GM12874 (cell line): Measurements from ENCODE around the gene PCSK2.

Experiments used
- CTCF ChIP-seq: IDR thresholded peaks from 2 replicates; pipeline ENCODE4 v1.5.1; 2011; ENCODE audit warnings: low read depth, mild to moderate bottlenecking, control low read depth, low read length, moderate library complexity; ENCODE audit not compliant: insufficient read depth

The PCSK2 gene, protein sequence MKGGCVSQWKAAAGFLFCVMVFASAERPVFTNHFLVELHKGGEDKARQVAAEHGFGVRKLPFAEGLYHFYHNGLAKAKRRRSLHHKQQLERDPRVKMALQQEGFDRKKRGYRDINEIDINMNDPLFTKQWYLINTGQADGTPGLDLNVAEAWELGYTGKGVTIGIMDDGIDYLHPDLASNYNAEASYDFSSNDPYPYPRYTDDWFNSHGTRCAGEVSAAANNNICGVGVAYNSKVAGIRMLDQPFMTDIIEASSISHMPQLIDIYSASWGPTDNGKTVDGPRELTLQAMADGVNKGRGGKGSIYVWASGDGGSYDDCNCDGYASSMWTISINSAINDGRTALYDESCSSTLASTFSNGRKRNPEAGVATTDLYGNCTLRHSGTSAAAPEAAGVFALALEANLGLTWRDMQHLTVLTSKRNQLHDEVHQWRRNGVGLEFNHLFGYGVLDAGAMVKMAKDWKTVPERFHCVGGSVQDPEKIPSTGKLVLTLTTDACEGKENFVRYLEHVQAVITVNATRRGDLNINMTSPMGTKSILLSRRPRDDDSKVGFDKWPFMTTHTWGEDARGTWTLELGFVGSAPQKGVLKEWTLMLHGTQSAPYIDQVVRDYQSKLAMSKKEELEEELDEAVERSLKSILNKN

DNA sequence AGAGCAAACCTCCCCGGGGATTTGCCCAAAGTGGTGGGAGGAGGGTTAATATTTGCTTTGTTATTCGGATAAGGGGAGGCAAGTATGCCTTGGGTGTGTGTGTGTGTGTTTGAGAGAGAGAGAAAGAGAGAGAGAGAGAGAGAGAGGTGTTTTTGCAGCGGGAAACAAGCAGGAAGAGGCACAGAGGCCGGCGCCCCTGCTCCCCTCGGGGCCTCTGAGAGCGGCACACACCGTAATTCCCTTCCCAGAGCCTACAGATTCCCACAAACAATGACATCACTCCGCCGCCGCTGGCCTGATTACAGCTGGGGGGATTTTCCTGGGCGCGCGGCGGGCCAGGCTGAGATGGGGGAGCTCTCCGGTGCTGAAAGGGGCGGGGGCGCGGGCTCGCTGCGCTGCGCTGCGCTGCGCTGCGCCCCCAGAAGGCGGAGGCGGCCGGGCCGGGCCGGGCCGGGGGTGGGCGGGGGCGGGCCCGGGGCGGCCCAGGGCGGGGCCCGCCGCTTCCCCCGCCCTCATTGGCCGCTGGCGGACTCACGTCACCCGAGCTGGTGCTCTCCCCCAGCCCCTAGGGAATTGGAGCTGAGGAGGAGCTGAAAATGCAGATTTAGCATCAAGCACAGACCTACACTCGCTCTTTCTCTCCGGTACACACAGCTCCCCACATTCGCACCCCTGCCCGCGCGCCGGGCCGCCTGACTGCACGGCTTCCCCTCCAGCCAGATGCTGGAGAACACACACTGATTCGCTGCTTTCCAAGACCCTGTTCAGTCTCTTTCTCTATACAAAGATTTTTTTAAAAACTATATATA lies at the start of gene PCSK2:
Gene PCSK2, plus strand, starts transcription at position 631 of the 809 bp plus-strand sequence. CDS start 266 bp downstream, outside the sequence.
- no peak for TF ChIP-seq CTCF

DNA sequence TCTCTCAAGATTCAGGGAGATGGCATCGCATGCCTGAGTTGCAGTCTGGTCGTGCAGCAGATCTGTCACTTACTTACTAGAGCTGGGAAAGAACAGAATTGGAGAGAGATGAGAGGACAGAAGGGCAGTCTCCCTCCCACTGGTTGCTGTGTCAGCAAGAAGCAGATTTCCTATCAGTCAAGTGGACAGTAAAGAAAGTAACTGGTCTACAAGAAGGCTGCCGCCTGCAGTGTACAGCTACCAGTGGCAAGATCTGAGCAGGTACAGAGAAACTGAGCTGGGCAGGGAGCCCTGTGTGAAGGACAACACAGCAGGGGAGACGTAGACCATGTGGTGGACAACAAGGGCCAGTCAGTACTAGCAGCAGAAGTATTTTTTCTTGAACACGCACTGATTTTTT lies 49.5 kb upstream of the PCSK2 start:
- no peak for TF ChIP-seq CTCF

- no peak for TF ChIP-seq CTCF
Observed at GRCh38 chr20:17179840-17180239, 47.0 kb upstream of the PCSK2 start.

GRCh38 chr20:17189976-17190695 lies 36.7 kb upstream of the PCSK2 start:
- no peak for TF ChIP-seq CTCF

DNA sequence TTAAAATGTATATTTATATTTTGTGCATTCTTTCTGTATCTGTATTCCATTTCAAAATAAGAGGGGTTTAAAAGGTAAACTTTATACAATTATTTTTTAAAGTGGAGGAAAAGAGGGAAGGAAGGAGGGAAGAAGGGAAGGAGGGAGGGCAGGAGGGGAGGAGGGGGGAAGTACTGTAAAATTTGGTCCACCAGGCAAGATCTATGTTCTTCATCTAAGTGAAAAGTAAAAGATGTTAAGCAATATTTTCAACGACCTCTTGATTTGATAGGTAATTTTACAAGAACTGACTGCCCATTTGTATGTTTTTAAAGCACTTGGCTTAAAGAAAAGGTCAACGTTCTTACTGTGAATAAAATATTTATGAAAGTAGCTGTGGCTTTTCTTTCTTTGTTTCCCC lies 29.8 kb upstream of the PCSK2 start:
- TF ChIP-seq CTCF = no peak

GRCh38 chr20:17202030-17202429 lies 24.8 kb upstream of the PCSK2 start:
- TF ChIP-seq CTCF = no peak
